Thoracic aorta (tissue), 2 donors: Measurements from ENCODE around the gene ALCAM. TPM values are rescaled to one million over a fixed set of nuclear protein-coding genes. Genes with fewer than 3 reads are reported as not detected.

Experiments used
- ATAC-seq: fragments of 150-250 bp; one replicate; pipeline ENCODE4 v1.8.0; 2017; ENCODE audit warnings: low read depth; ENCODE audit not compliant: insufficient number of reproducible peaks, low FRiP score
- DNase-seq: peaks from one replicate; pipeline ENCODE4 v3.0.0-alpha.2; 2020; ENCODE audit warnings: low spot score
- H3K27ac ChIP-seq, 2 donors: fragments of 200-600 bp; sonication (generic); 1 replicate in 1 of 2; 2 replicates in 1 of 2; pipeline ENCODE4 v1.5.1; 2016; ENCODE audit warnings: mild to moderate bottlenecking in 2 of 2, moderate library complexity in 2 of 2
- H3K27me3 ChIP-seq: fragments of 200-600 bp; sonication (generic); replicated peaks from 2 replicates; pipeline ENCODE4 v1.6.0; 2016; ENCODE audit warnings: mild to moderate bottlenecking; ENCODE audit not compliant: insufficient read depth
- H3K36me3 ChIP-seq: fragments of 200-600 bp; sonication (generic); one replicate; pipeline ENCODE4 v1.5.1; 2016
- H3K4me1 ChIP-seq, 2 donors: fragments of 200-600 bp; sonication (generic); 1 replicate in 1 of 2; 2 replicates in 1 of 2; pipeline versions ENCODE4 v1.5.1 to v1.6.0; 2016; ENCODE audit warnings: low read depth in 2 of 2, mild to moderate bottlenecking in 1 of 2; ENCODE audit not compliant: control insufficient read depth in 1 of 2
- H3K4me3 ChIP-seq: fragments of 200-600 bp; sonication (generic); 2 replicates; pipeline ENCODE4 v1.5.1; 2016; ENCODE audit warnings: mild to moderate bottlenecking
- H3K9me3 ChIP-seq: fragments of 200-600 bp; sonication (generic); 2 replicates; pipeline ENCODE4 v1.5.1; 2016
- CTCF ChIP-seq: fragments of 200-600 bp; sonication (generic); IDR thresholded peaks from one replicate; pipeline ENCODE4 v1.5.1; 2019; ENCODE audit warnings: antibody characterized with exemption
- total RNA-seq, 2 donors: library from RNA; depleted of rRNA; stranded (reverse); fragments of >200 nt; gene quantifications; one replicate each; pipeline versions ENCODE4 v1.1.0 to v1.2.3, GENCODE V29; 2016

The ALCAM gene
- total RNA-seq, 2 donors from 2014 or later: 109 to 122 TPM

DNA sequence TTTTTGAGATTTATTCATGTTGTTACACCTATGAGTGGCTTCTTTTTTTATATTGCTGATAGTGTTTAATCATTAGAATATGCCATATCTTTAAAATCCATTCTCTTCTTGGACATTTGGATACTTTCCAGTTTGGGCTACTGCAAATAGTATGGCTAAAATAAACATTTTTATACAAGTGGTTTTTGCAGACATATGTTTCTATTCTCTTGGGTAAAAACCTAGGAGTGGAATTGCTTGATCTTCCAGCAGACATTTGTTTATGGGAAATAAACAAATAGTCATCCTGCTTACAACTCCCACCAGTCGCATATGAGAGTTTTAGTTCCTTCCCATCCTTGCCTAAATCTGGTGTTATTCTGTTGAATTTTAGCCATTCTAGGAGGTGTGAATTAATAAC lies 193.1 kb downstream of the ALCAM start:
- Histone ChIP-seq H3K4me1 (peaks cover 0 to 6% of the 10 kb centered on the region in 2 donors), H3K27ac (no peak overlapping the region), H3K27me3 (no peaks in the 10 kb centered on the region), H3K36me3 (peaks cover 5% of the 10 kb centered on the region), H3K4me3 (no peak overlapping the region), H3K9me3 (no peaks in the 10 kb centered on the region)
- ATAC-seq (no peak), DNase-seq (no peak)
- TF ChIP-seq CTCF: no peak

DNA sequence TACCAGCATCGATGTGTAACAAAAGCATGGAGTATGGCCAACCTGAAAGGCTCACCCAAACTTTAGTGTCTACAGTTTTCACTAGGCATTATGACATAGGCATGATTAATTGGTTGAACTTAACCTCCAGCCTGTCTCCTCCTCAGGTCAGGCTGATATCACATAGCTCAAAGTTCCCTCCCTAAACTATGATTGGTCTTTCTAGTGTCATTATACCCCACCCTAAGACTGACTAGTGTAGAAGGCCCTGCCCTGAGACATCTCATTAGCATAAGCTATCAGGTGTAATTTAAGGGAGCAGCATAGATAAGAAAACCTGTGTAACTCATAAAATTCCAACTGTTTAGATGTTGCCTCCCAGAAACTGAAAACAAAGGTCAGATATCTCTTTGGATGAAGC lies 195.2 kb downstream of the ALCAM start:
- ATAC-seq (no peak), DNase-seq (no peak)
- H3K9me3 ChIP-seq: no peaks in the 10 kb centered on the region
- no peaks in the 10 kb centered on the region for H3K27me3 ChIP-seq
- H3K4me3 ChIP-seq: no peak overlapping the region
- no peak for TF ChIP-seq CTCF
- H3K27ac ChIP-seq: no peak overlapping the region
- H3K36me3 ChIP-seq: peaks cover 5% of the 10 kb centered on the region
- H3K4me1 ChIP-seq: no peaks in the 10 kb centered on the region

DNA sequence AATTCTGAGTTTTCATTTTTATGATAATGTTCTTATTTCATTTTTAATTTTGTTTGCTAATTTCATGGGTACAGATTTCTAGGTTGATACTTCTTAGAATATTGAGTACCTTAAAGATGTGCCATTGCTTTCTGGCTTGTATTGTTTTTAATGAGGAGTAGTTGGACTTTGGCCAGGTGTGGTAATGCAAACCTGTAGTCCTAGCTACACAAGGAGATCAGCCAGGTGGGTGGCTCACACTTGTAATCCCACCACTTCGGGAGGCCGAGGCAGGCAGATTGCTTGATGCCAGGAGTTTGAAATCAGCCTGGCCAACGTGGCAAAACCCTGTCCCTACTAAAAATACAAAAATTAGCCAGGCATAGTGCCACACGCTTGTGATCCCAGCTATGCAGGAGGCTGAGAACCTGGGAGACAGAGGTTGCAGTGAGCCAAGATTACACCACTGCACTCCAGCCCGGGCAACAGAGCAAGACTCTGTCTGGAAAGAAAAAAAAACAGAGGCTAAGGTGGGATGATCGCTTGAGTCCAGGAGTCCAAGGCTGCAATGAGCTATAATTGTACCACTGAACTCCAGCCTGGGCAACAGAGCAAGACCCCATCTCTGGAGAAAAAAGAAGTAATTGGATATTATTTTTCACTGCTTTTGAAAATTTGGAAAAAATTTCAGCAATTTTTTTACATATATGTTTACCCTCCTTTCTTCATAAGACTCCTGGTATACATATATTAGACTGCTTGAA lies 198.0 kb downstream of the ALCAM start:
- H3K36me3 ChIP-seq: no peaks in the 10 kb centered on the region
- no peak for TF ChIP-seq CTCF
- H3K27me3 ChIP-seq: no peaks in the 10 kb centered on the region
- no peaks in the 10 kb centered on the region for H3K4me1 ChIP-seq
- H3K27ac ChIP-seq: peak overlapping the region in 1 of 2 donors; percentile 28
- DNase-seq (no peak), ATAC-seq (no peak)
- H3K9me3 ChIP-seq: no peaks in the 10 kb centered on the region
- no peak overlapping the region for H3K4me3 ChIP-seq

GRCh38 chr3:105571005-105571404 lies 204.3 kb downstream of the ALCAM start:
- Histone ChIP-seq H3K36me3 (peaks cover 8% of the 10 kb centered on the region), H3K9me3 (no peaks in the 10 kb centered on the region), H3K4me3 (no peak overlapping the region), H3K4me1 (no peaks in the 10 kb centered on the region), H3K27me3 (no peaks in the 10 kb centered on the region), H3K27ac (no peak overlapping the region)
- ATAC-seq (no peak), DNase-seq (no peak)
- no peak for TF ChIP-seq CTCF

GRCh38 chr3:105572501-105572900 lies 205.8 kb downstream of the ALCAM start:
- H3K27me3 ChIP-seq: no peaks in the 10 kb centered on the region
- TF ChIP-seq CTCF: no peak
- DNase-seq (no peak), ATAC-seq (no peak)
- H3K4me3 ChIP-seq: no peak overlapping the region
- H3K9me3 ChIP-seq: no peaks in the 10 kb centered on the region
- H3K36me3 ChIP-seq: peaks cover 8% of the 10 kb centered on the region
- no peaks in the 10 kb centered on the region for H3K4me1 ChIP-seq
- H3K27ac ChIP-seq: no peak overlapping the region
